Lower leg skin (tissue), 3 donors: ENCODE measurements around the gene NOX5.

Experiments used
- POLR2A ChIP-seq, 2 donors: fragments of 450-650 bp; IDR thresholded peaks; one replicate each; pipeline ENCODE4 v1.6.1; 2016 to 2017; ENCODE audit warnings: antibody characterized with exemption in 2 of 2, mild to moderate bottlenecking in 1 of 2, moderate library complexity in 1 of 2
- TF ChIP-seq, protein P1 (sequence below), 3 donors: fragments of 450-650 bp; IDR thresholded peaks; one replicate each; pipeline ENCODE4 v1.5.1; 2016; ENCODE audit warnings: antibody characterized with exemption in 3 of 3, mild to moderate bottlenecking in 3 of 3, moderate library complexity in 2 of 3

DNA sequence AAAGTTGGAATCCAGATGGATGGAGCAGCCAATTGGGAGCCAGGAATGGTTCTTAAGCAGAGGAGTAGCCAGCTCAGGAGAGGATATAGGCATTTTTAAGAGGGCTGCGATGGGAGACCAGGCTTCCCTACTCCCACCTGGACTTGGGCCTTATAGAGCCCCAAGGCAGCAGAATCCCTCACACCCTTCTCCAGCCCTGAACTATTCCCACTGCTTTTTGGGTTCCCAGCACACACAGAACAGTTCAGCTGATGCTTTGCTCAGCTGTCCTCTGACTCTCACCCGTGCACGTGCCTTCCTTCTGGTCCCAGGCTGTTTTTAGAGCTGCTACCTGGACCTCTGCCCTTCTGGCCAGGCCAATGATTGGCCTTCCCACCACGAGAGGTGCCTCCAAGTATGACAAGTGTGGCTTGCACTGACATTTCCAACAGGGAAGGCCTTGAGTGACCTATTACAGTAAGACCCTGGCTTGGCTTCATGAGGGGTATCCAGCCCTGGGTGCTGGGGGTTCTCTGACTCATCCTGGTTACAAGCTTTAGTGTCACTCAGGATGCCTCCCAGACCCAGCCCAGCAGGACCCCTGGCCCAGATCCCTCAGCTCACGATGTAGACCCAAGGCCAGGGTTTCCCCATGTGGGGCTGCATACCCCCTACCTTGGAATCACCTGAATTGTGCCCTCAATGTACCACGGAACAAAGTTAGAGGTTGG lies 25.2 kb downstream of the NOX5 start:
- TF ChIP-seq, protein P1, sequence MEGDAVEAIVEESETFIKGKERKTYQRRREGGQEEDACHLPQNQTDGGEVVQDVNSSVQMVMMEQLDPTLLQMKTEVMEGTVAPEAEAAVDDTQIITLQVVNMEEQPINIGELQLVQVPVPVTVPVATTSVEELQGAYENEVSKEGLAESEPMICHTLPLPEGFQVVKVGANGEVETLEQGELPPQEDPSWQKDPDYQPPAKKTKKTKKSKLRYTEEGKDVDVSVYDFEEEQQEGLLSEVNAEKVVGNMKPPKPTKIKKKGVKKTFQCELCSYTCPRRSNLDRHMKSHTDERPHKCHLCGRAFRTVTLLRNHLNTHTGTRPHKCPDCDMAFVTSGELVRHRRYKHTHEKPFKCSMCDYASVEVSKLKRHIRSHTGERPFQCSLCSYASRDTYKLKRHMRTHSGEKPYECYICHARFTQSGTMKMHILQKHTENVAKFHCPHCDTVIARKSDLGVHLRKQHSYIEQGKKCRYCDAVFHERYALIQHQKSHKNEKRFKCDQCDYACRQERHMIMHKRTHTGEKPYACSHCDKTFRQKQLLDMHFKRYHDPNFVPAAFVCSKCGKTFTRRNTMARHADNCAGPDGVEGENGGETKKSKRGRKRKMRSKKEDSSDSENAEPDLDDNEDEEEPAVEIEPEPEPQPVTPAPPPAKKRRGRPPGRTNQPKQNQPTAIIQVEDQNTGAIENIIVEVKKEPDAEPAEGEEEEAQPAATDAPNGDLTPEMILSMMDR (IDR thresholded peaks at IDR 0.05) = no peak
- no peak for TF ChIP-seq POLR2A (IDR thresholded peaks at IDR 0.05)
